ENCODE data around the gene NAT9. TPM values are rescaled to one million over a fixed set of nuclear protein-coding genes. Genes with fewer than 3 reads are reported as not detected.

Gene NAT9
- total and polyA plus RNA-seq, 2 donors (not counting 3 experiments of a cell fraction or from before 2014, with no cell fraction given): 39.3 to 44.8 TPM

GRCh38 chr17:74796866-74797265, 20.7 kb upstream of the NAT9 start:
- intact Hi-C loops (cut with micrococcal nuclease): no loop called here
- ChIA-PET CTCF (interaction anchor here (0.9 to 14.0 kb wide), 4 partner anchors 29 to 161 kb away, joined by 3 to 325 read pairs (median 6); partner anchors contain the start of gene GRIN2C), POLR2A (interaction anchor here (1.0 kb wide), 1 partner anchor 21 kb away, joined by 10 read pairs; the partner anchor contains the start of gene NAT9)
- BruUV-seq (replicated peaks): no TSS peak
- no peak for FAIRE-seq
- TF ChIP-seq CTCF (IDR thresholded peaks at IDR 0.05; ENCODE audit: extremely low read depth in 1 of 2, insufficient read depth in 1 of 2, low read depth in 1 of 2, low read length in 2 of 2) (no peak), JUN (IDR thresholded peaks at IDR 0.05; ENCODE audit: borderline replicate concordance, insufficient read depth, insufficient read length, low read depth) (no peak), MYC (IDR thresholded peaks at IDR 0.05; ENCODE audit: low read depth, low read length) (no peak), GATA2 (IDR thresholded peaks at IDR 0.05; ENCODE audit: insufficient read depth, insufficient read length, low read depth, low read length) (no peak), POLR2AphosphoS5 (IDR thresholded peaks at IDR 0.05; ENCODE audit: insufficient read depth, low read depth, low read length) (no peak), POLR2A (IDR thresholded peaks at IDR 0.05; ENCODE audit: low read depth, low read length) (no peak), EZH2 (IDR thresholded peaks at IDR 0.05; ENCODE audit: borderline replicate concordance, low read depth, low read length, severe bottlenecking) (no peak), MAX (IDR thresholded peaks at IDR 0.05; ENCODE audit: insufficient read depth, insufficient read length) (no peak), FOS (IDR thresholded peaks at IDR 0.05; ENCODE audit: borderline replicate concordance, insufficient read depth, low read length) (no peak)
- Histone ChIP-seq H4K20me1 (replicated peaks; ENCODE audit: control insufficient read depth, extremely low read depth, insufficient read depth, low read length) (no peaks in the 10 kb centered on the region), H3K4me2 (ENCODE audit: insufficient read depth, low read length) (no peak overlapping the region), H3K27ac (ENCODE audit: insufficient read depth, low read depth, low read length) (no peak overlapping the region), H3K4me3 (replicated peaks in 1 of 3; ENCODE audit: insufficient read depth in 1 of 3, low read depth in 1 of 3, low read length in 3 of 3) (no peak overlapping the region), H3K27me3 (ENCODE audit: control insufficient read depth in 2 of 2, insufficient read depth in 2 of 2, low read length in 2 of 2) (no peaks in the 10 kb centered on the region), H3K79me2 (ENCODE audit: control insufficient read depth, insufficient read depth, low read length) (no peaks in the 10 kb centered on the region), H3K9me1 (replicated peaks; ENCODE audit: control insufficient read depth, extremely low read depth, insufficient read depth, low read length) (no peaks in the 10 kb centered on the region), H3K9ac (replicated peaks; ENCODE audit: extremely low read depth, insufficient read depth, low read length) (no peak overlapping the region), H3K4me1 (ENCODE audit: control insufficient read depth, extremely low read depth, insufficient read depth, low read length) (peaks cover 24% of the 10 kb centered on the region), H3K9me3 (replicated peaks; ENCODE audit: control insufficient read depth, insufficient read depth, low read length) (no peaks in the 10 kb centered on the region), H3K36me3 (ENCODE audit: control insufficient read depth in 2 of 2, extremely low read depth in 1 of 2, insufficient read depth in 2 of 2, low read length in 2 of 2) (peaks cover 8 to 10% of the 10 kb centered on the region in 2 experiments), H2AFZ (ENCODE audit: low read depth, low read length) (no peak overlapping the region)
- no peak for DNase-seq (ENCODE audit: low read depth, low spot score)
- dilution Hi-C loops (cut with MboI; ENCODE audit: extremely low pct_ligation_motif_present, low sequenced_read_pairs): no loop called here

Data from endothelial cell of umbilical vein (primary cell).